Measurements from ENCODE around the gene SPACDR. TPM values are rescaled to one million over a fixed set of nuclear protein-coding genes. Genes with fewer than 3 reads are reported as not detected.

The SPACDR gene
- total RNA-seq, 4 donors from 2014 or later = 0.53 TPM; not detected in 3

DNA sequence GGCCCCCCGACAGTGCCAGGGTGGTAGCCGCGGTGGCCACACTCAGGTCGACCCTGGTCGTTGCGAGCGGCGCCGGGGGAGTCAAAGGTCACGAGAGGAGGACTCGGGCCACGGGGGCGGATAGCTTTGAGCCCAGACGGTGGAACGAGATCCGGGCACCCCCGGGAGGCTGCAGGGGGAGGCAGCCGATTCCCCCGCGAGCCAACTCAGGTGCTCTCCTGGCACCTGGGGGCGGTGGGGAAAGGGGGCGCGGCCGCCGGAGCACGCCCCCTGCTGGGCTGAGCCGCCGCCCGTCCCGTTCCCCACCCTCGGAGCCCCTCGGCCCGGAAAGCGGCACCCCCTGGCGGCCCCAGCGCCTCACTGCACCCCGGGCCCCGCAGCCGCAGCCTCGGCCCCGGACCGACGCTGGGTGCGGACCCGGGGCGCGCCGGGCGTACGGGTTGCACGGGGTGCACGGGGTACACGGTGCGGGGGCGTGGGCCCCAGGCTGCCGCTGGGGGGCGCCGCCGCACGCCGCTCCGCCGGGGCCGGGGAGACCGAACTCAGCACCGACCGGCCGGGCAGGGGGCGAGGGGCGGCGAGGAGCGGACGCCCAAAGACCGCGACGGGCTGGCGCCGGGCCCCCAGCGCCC lies 19.1 kb upstream of the SPACDR start:
- no peaks in the 10 kb centered on the region for H3K27me3 ChIP-seq
- DNase-seq (ENCODE audit: low spot score in 2 of 2) = no peak
- H3K4me3 ChIP-seq = peak overlapping the region; percentile 74
- WGBS = under 1% methylated on average over 30 of the region's 79 CpGs
- no peaks in the 10 kb centered on the region for H3K36me3 ChIP-seq
- peak overlapping the region; percentile 71 for H3K27ac ChIP-seq
- no peaks in the 10 kb centered on the region for H3K9me3 ChIP-seq
- TF ChIP-seq, protein P1, sequence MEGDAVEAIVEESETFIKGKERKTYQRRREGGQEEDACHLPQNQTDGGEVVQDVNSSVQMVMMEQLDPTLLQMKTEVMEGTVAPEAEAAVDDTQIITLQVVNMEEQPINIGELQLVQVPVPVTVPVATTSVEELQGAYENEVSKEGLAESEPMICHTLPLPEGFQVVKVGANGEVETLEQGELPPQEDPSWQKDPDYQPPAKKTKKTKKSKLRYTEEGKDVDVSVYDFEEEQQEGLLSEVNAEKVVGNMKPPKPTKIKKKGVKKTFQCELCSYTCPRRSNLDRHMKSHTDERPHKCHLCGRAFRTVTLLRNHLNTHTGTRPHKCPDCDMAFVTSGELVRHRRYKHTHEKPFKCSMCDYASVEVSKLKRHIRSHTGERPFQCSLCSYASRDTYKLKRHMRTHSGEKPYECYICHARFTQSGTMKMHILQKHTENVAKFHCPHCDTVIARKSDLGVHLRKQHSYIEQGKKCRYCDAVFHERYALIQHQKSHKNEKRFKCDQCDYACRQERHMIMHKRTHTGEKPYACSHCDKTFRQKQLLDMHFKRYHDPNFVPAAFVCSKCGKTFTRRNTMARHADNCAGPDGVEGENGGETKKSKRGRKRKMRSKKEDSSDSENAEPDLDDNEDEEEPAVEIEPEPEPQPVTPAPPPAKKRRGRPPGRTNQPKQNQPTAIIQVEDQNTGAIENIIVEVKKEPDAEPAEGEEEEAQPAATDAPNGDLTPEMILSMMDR (IDR thresholded peaks at IDR 0.05) = peak; percentile 96
- TF ChIP-seq EP300 (IDR thresholded peaks at IDR 0.05) = no peak
- peaks cover 31% of the 10 kb centered on the region for H3K4me1 ChIP-seq

DNA sequence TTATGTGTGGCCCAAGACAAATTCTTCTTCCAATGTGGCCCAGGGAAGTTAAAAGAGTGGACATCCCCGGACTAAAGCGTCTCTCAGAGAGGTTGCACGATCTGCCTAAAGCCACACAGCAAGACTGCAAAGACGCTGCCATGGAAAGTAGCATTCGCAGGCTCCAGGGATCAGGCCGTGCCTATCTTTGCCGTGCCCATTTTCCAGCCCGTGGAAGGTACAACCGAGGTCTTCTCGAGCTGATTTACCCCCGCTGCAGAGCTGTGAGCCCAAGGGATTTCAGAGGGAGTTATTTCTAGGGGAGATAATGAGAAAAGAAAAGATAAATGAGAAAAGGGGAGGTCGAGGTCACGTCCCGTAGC lies 18.6 kb upstream of the SPACDR start:
- no peak overlapping the region for H3K27ac ChIP-seq
- peaks cover 34% of the 10 kb centered on the region for H3K4me1 ChIP-seq
- no peaks in the 10 kb centered on the region for H3K9me3 ChIP-seq
- no peak for DNase-seq (ENCODE audit: low spot score in 2 of 2)
- 39% methylated on average over 14 of the region's 14 CpGs for WGBS
- no peaks in the 10 kb centered on the region for H3K27me3 ChIP-seq
- no peaks in the 10 kb centered on the region for H3K36me3 ChIP-seq
- TF ChIP-seq POLR2AphosphoS5 (IDR thresholded peaks at IDR 0.05) (no peak), POLR2A (IDR thresholded peaks at IDR 0.05) (no peak), EP300 (IDR thresholded peaks at IDR 0.05) (no peak)
- TF ChIP-seq, protein P1 (IDR thresholded peaks at IDR 0.05) = no peak
- H3K4me3 ChIP-seq = peak overlapping the region; percentile 74

DNA sequence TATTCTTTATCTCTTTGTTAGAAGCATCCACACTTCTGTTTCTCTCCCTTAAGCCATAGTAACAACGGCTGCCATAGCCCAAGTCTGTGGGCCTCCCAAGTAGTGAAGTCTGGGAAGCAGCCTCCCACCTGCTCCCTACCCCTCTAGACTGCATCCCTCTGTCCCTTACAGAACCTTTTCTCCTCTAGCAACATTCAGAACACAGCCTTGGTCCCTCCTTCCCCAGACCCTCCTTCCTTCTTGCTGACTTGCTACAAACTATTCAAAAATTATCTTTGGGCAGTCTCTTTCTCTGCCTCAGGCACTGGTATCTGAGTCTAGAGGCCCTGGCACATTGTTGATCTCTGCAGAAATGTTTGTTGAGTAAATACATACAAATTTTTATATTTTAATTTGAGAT lies 17.4 kb upstream of the SPACDR start:
- no peaks in the 10 kb centered on the region for H3K36me3 ChIP-seq
- peaks cover 46% of the 10 kb centered on the region for H3K4me1 ChIP-seq
- no peaks in the 10 kb centered on the region for H3K27me3 ChIP-seq
- 81% methylated on average over 1 of the region's 1 CpG for WGBS
- DNase-seq (ENCODE audit: low spot score in 2 of 2) = no peak
- H3K9me3 ChIP-seq = no peaks in the 10 kb centered on the region
- TF ChIP-seq POLR2AphosphoS5 (IDR thresholded peaks at IDR 0.05) (no peak), POLR2A (IDR thresholded peaks at IDR 0.05) (no peak), EP300 (IDR thresholded peaks at IDR 0.05) (no peak)
- TF ChIP-seq, protein P1 (IDR thresholded peaks at IDR 0.05) = no peak
- no peak overlapping the region for H3K4me3 ChIP-seq
- H3K27ac ChIP-seq = no peak overlapping the region

DNA sequence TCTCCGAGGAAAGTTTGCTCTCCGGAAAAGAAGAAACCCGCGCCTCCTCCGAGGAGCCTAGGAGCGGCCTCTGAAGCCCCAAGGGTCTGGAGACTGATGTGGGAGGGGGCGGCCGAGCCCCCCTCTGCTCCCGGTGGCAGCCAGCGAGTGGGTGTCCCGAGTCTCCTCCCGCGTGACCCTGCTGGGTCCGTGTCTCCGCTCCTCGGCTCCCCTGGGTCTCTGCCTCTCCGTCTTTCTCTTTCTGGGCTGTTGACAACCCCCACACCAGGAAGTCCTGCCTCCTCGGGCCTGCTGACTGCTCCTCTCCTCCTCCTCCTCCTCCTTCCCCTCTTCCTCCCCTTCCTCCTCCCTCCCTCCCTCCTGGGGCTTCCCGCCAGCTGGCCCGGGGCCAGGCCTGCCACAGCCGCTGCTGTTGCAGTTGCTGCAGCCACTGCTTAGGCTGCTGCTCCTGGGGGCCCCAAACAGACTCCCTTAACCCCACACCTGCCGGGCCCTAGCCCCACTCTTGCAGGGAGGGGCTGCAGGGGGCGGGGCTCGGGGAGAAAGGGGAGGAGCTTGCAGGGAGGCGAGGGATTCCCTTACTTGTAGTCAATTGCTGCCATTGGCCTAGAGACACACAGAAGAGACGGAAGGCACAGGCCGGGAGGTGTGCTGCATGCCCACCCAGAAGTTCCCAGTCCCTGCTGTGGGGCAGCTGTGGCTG lies 15.0 kb upstream of the SPACDR start, which contains the start of gene TSC22D4:
Gene TSC22D4 (minus strand): TSS at position 257 of the 703 bp plus-strand sequence. CDS start 1,176 bp downstream, outside the sequence.
- TF ChIP-seq POLR2A (IDR thresholded peaks at IDR 0.05) (peak in 1 of 2 donors; percentile 53), POLR2AphosphoS5 (IDR thresholded peaks at IDR 0.05) (peak in 2 of 3 donors; percentile 54 to 65)
- TF ChIP-seq, protein P1 (IDR thresholded peaks at IDR 0.05) = no peak
- Histone ChIP-seq H3K27ac (peak within 1 kb of the TSS; percentile 92), H3K27me3 (no peaks in the 10 kb centered on the region), H3K36me3 (peaks cover 7% of the 10 kb centered on the region), H3K9me3 (no peaks in the 10 kb centered on the region), H3K4me1 (peaks cover 62% of the 10 kb centered on the region), H3K4me3 (peak within 1 kb of the TSS; percentile 92)
- 0% methylated on average over 7 of the region's 27 CpGs for WGBS
- DNase-seq (ENCODE audit: low spot score in 2 of 2) = peak; percentile 97

DNA sequence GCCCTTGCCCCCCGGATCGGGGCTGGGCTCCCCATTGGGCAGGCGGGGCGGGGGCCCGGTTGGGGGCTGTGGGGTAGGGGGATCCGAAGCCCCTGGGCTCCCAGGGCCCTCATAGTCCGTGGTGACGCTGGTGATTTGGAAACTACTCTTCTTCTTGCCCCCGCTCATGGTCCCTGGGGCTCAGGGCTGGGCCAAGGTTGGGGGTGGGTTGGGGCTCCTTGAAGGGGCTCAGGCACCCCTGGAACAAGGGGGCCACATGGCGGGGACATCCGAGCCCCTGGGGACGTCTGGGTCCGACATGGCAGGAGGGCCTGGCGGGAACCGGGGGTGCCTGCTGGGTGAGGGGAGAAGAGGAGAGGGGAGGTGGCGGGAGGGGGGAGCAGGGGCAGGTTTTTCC lies 13.8 kb upstream of the SPACDR start:
- Histone ChIP-seq H3K4me1 (peaks cover 62% of the 10 kb centered on the region), H3K36me3 (peaks cover 15% of the 10 kb centered on the region), H3K27me3 (no peaks in the 10 kb centered on the region), H3K9me3 (no peaks in the 10 kb centered on the region), H3K27ac (peak overlapping the region; percentile 73), H3K4me3 (peak overlapping the region; percentile 92)
- DNase-seq (ENCODE audit: low spot score in 2 of 2) = no peak
- WGBS = 0% methylated on average over 11 of the region's 16 CpGs
- TF ChIP-seq POLR2AphosphoS5 (IDR thresholded peaks at IDR 0.05) (no peak), POLR2A (IDR thresholded peaks at IDR 0.05) (no peak), EP300 (IDR thresholded peaks at IDR 0.05) (no peak)
- TF ChIP-seq, protein P1 (IDR thresholded peaks at IDR 0.05) = no peak

Data from suprapubic skin (tissue), 4 donors.